ENCODE data around the gene GLP2R.

GRCh38 chr17:9897372-9897968 is 71.7 kb downstream of the GLP2R start:
- TF ChIP-seq EP300 (IDR thresholded peaks at IDR 0.05; ENCODE audit: borderline replicate concordance in 1 of 2, low read depth in 1 of 2, low read length in 1 of 2), result no peak
- no peak for TF ChIP-seq CTCF (IDR thresholded peaks at IDR 0.05)
- no peak for TF ChIP-seq TAF1 (IDR thresholded peaks at IDR 0.05; ENCODE audit: borderline replicate concordance, low read depth, low read length)
- no peak for TF ChIP-seq IRF3 (IDR thresholded peaks at IDR 0.05; ENCODE audit: low read depth, low read length)
- no peak for TF ChIP-seq RAD21 (IDR thresholded peaks at IDR 0.05; ENCODE audit: low read length)
- TF ChIP-seq TCF12 (IDR thresholded peaks at IDR 0.05), result no peak
- TF ChIP-seq USF2 (IDR thresholded peaks at IDR 0.05; ENCODE audit: borderline replicate concordance, low read depth, low read length), result no peak
- TF ChIP-seq SIN3A (IDR thresholded peaks at IDR 0.05; ENCODE audit: borderline replicate concordance, low read depth, low read length), result no peak
- no peak for TF ChIP-seq CHD2 (IDR thresholded peaks at IDR 0.05; ENCODE audit: low read length, partially characterized antibody)
- TF ChIP-seq GABPA (IDR thresholded peaks at IDR 0.05; ENCODE audit: low read depth), result no peak
- TF ChIP-seq EZH2phosphoT487 (IDR thresholded peaks at IDR 0.05; ENCODE audit: borderline replicate concordance, low read depth), result no peak
